CD1c-positive myeloid dendritic cell (primary cell): ENCODE measurements around the gene FSTL4.

Experiments
- DNase-seq: peaks from one replicate; pipeline ENCODE4 v3.0.0-alpha.2; 2016; ENCODE audit errors: extremely low spot score

The FSTL4 gene

DNA sequence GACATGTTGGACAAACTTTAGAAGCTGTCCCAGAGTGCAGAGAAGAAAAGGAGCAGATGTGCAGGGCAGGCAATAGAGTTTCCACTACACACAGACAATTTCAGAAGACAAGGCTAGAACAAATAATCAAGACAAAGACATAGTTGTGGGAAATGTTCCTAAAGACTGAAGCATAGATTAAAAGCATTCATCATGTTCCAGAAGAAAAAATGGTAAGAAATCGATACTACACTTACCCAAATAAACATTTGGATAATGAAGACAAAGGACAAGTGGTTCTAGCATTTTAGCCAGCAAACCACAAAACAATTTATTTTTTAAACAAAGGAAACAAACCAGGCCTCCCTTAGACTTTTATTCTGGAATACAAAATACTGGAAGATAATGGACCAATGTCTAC lies 97.9 kb downstream of the FSTL4 start:
- DNase-seq: no peak

DNA sequence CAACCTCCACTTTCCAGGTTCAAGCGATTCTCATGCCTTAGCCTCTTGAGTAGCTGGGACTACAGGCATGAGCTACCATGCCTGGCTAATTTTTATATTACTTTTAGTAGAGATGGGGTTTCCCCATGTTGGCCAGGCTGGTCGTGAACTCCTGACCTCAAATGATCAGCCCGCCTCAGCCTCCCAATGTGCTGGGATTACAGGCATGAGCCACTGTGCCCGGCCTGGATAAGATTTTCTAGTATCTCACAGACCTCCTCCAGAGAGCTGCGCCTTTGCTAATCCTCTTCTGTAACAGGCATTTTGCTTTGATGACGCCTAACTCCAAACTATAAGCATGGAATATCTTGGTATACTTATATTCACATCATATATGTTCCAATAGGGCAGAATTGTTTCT lies 99.4 kb downstream of the FSTL4 start:
- DNase-seq: no peak

DNA sequence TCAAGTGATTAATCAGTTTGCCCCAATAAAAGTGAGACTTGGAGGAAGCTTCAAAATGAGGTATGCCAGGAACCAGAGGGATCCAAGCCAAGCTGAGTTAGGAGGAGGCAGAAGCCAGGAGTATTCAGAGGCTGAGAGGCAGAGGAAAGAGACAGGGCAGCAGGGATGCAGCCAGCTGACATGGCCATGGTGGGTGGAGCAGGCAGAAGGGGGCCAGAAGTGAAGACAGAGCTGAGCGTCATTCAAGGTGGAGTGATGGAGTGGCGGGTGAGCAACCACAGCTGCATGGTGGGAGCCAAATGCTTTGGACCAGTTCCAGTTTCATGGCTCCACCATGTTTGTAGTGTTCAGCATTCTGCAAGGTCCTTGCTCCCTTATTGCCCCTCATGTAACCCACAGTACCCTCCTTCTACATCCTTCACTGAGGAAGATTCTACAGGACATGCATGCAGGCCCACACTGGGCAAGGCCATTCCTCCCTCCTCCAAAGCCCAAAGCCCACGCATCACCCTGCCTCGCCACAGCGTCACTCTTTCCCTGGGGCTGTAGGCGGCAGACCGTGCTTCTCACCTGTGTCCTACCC lies 100.6 kb downstream of the FSTL4 start:
- DNase-seq: no peak

DNA sequence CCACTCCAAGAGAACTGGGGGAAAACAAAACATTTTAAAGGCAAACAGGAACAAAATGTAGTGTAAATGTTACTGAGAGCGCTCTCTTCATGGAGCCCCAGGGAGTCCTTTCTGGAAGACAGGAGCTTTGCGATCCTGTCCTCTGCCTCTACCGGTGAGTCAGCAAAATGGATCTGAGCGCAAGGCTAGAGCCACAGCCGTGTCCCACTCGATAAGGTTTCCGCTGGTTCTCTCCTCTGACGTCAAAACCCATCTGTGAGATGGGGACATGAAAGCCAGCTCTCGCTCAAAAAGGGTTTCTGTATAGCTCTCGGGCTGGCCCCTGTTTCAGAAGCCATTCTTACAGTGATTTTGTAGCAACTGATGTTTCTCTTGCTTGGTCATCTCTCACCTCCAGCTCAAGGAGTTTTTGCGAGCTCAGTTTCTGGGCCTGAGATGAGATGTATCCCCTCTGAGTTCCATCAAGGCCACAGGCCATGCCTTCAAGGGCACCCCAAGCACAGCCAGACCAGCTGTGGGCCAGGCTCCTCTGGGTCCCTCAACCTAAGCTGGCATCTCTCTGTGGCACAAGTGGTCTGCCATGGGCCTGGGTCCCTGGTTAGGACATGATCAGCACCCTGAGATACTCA lies 101.6 kb downstream of the FSTL4 start:
- no peak for DNase-seq

DNA sequence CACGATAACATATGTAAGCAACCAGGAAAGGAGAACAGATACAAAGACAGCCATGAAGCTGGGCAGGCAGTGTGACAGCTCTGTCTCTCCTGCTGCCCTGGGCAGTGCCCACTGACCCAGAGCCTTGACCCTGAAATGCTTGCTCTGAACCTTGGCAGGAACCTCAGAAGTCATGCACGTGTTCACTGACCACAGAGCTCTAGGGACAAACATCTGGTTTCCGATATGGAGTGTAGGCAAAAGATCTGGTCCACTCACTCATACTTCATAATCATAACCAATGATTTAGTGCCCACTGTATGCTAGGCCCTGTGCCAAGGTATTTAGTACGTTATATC lies 102.6 kb downstream of the FSTL4 start:
- DNase-seq: no peak

DNA sequence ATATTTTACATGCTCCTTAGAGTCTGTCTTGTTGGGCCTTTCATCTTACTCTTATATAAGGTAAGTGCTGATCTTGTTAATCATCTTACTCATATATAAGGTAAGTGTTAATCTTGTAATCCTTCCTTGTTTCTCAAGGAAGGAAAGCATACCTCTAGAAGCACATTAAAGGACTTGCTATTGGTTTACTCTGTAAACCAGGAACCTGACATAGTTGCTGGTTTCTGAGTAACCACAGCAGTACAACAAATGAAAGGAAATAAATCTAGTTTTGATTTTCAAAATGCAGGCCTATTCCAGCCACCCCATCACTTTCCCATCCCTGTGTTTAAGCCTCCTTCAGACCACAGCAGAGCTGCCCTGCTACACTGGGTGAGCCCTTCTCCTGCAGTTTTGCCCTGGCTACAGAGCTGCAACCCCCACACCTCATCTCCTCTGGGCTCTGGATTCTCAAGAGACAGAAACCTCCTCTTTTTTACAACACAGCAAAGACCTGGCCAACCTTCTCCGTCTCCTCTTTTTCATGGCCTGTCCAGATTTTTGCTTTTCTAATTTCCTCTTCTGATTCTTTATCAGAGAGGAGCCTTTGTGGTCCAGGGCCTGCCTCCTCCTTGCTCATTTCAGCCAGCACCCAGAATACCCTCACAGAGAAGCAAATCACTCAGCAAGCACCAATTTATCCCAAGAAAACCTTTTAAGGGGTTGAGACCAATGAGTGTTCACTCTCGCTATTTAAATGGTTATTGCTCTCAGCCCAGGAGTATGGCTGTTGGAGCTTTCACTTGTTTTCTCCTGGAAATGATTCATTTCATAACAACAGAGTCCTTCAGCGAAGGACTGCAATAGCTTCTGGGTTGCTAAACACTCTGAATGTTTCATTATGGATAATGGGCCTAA lies 103.2 kb downstream of the FSTL4 start:
- DNase-seq: no peak

DNA sequence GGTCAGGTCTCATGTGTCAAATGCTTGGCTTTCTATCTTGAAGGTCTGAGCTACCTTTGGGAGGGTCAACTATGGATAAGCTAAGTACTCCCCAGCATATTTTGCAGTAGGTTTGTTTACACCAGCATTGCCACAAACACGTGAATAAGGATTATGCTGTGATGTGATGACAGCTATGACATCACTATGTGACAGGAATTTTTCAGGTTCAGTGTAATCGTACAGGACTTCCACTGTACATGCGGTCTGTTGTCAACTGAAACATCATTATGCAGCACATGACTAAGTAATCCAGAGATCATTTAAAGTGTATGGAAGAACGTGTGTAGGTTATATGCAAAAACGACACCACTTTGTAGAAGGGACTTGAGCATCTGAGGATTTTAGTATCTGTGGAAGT lies 104.0 kb downstream of the FSTL4 start:
- no peak for DNase-seq

DNA sequence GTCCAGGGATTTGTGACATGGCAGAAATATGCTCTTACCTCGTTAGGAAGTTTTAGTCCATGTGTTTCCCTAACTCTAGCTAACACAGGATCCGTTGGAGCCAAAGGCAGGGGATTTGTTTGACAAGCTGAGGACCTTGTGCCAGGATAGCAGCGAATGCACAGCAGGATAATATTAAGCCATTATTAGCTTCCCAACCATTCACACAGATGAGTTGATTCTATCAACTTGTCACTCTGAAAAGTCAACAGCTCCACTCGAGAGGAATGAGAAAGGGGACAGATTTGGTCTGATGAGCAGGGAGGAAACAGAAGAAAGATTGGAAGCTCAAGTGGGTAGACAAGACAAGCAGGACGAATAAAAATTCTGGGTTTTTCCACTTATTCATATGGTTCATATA lies 106.2 kb downstream of the FSTL4 start:
- DNase-seq: no peak

DNA sequence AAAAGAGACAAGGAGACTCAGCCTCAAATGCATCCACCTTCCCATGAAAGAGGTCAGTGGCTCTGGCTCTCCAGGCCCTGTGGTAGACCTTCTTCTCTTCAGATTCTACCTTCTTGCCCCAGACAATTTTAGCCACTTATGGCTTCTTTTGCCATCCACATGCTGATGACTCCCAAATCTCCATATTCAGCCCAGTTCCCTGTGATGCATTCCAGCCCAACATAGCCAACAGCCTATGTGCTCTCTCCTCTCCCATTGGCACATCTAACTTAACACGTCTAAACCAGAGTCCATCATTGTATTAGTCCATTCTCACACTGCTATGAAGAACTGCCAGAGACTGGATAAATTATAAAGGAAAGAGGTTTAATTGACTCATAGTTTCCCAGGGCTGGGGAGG lies 108.8 kb downstream of the FSTL4 start:
- no peak for DNase-seq

DNA sequence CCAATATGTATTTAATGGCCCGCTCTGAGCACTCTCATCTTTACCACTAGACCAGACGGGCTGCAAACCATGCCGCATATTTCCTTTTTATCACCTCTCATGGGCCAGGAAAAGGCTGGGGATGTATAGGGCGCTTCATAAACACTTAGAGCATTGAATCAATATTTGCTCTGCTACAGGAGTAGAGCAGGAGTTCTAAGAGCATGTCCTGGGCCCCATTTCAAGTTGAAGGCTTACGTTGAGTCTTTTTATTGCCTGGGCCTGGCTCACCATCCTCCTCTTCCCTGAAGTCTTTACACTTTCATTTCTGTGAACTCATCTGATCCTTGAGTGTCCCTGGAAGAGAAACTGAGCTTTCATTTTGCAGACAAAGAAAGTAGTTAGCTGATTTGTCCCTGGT lies 112.4 kb downstream of the FSTL4 start:
- no peak for DNase-seq

DNA sequence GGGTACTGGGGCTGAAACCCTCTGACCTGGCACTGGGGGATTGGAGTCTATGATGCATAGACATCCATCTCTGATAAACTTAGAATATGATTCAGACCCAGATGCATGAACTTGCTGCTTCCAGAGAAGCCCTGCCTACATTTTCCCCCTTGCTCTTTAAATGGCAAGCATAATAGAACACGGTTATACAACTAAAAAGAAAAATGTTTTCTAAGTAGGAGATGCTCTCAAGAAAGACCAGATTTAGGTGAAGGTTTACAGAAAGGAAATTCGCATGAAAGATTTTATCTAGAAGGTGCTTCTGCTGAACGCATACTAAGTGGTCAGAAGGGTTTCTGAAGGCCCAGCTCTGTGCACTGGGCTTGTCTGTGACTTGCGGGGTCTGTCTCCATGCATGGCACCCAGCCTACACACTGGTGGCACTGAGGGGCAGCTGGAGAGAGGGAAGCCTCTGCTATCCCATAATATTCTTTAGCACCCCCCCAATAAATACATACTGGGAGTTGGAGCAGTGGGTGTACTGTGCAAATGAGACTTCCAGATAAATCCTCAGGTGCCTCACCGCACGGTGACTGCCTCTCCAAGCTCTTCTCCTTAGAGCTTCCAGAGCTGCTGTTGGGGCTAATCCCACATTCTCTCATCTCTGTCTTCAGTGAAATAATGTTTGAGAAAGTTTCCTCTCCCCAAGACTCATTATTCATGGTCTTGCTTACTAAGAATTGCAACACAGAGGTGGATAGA lies 114.6 kb downstream of the FSTL4 start:
- DNase-seq: no peak

DNA sequence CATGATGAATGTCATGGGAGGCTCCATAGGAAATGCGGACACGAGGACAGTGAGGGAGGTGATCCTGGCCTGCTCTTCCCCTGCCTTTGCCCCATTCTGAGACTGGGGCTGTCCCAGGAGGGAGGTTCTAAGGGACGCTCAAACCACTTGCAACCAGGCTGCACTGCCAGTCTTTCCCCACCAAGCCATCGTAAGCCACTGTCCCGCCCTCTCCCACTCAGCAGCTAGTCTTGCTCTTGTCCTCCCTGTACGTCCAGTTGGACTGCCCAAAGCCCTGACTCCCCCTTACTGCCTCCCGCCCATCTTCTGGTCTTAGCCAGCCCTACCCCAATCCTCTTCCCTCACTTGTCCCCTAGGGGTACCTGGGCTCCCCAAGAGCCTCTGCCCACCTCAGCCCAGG lies 115.7 kb downstream of the FSTL4 start:
- no peak for DNase-seq

DNA sequence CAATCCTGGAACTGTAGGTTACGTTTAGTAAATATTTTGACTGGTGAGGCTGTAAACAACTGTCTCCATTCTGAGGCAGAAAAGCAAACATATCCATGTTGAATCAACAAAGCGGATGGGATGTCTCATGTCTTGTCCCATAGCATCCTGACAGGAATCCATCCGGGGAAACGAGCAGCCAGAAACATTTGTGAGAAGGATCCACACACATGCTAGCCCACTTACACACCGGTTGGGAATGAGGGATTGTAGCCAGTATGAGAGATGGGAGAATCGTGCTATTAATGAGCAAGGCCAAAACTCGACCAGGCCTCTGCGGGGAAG lies 117.5 kb downstream of the FSTL4 start:
- no peak for DNase-seq

DNA sequence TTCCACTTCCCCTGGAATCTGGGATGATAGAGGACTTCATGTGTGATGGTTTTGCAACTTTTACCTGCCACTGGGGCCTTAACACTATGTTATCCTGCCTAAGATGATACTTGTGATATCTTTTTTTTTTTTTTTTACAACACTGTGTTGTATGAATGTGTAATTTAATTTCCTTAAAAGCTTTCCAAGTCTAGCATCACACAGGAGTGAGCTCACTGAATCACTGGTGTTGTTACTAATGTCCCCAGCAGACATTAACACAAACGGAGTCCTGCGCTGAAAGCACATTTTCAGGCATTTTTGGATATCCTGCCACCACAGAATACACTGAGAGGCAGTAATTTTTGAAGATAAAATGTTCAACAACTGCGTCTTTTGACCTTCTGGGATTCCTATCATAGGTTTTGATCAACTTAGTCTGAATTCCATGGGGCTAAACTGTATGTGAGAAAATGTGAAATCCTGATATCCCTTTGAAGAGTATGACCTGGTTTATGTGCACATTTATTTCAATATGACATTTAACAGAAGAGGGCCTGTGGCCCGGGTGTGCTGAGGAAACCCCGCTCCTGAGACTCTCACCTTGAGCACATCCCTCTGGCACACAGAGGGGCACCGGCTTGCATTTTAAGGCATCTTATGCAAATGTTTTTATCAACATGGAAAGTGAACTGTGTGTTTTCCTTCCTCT lies 118.0 kb downstream of the FSTL4 start:
- DNase-seq: no peak

DNA sequence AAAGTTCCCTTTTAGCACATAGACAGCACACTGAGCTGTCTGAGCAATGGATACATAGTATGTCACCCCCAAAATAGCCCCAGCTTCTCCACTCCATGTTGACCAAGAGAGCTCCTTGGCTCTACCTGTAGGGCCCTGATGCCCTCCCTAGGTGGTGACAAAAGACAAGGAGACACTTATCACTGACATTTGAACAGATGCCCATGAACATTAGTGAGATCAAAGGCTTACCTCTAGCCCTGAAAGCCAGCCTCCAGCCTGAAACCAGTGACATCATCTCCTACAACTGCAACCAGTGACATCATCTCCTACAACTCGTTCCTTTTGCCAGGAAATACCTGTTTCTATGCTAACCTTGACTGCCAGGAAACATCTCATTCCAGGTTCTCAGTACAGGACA lies 122.7 kb downstream of the FSTL4 start:
- DNase-seq: no peak

DNA sequence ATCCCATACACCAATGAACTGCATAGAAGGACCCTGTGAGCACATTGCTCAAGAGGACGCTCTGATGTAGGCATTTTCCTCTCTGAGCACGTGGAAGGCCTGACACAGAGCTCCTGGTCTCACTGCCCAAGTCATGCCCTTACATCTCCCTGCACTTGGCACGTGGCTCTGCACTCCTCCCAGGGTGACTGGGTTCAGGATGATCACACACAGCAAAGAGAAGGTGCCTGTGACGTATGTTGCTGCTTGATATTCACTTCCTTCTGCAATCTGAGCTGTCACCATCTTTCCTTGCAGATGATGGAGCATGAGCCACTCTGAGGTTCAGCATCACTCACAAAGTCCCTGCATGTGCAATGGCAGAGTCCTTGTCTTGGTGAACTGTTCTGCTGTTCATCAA lies 125.2 kb downstream of the FSTL4 start:
- DNase-seq: peak; percentile 3

DNA sequence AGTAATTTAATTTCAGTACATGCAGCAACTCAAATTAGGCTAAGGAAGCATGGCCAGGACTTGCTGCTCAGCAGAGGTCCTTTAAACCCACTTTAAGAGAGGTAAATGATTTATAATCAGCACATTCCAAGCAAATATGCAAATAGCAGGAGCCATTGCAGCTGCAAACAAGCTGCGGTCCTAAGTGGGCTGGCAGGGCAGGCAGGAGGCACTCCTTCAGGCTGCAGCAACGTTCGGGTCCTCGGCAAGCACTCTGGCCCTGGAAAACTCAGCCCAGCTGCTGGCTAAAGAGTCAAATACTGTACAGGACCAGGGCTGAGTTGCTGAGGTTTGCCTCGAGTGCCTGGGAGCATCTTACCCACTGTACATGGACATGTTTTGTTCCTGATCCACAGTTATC lies 126.9 kb downstream of the FSTL4 start:
- no peak for DNase-seq

DNA sequence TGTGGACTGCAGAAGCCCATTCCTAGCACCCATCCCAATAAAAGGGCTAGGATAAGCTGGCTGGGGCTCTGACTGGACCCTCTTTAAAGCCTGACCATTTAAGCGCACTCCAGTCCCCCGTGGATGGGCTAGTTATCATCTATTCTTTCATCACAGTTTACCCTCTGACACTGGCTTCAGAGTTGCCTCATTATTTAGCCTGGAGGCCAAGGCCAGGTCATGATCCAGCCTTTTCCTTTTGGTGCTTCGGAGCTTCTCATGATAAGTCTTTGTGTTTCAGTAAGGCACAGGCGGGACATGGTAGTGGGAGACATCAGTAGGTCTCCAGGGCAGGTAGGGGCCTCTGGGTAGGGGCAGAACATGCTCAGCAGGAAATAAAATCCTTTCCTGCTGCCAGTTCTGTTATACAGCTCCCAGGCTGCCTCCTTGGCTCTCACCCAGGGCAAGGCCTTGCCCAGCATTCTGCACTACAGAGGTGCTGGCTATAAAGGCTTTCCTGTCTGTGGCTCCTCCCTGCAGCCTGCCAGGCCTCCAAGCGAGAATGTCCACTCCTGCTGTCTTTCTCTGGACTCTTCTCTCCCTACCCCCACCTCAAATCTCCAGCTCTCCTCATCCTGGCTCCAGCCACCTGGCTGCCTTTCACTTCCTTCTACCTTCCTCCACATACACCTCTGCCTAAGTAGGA lies 128.8 kb downstream of the FSTL4 start:
- no peak for DNase-seq

DNA sequence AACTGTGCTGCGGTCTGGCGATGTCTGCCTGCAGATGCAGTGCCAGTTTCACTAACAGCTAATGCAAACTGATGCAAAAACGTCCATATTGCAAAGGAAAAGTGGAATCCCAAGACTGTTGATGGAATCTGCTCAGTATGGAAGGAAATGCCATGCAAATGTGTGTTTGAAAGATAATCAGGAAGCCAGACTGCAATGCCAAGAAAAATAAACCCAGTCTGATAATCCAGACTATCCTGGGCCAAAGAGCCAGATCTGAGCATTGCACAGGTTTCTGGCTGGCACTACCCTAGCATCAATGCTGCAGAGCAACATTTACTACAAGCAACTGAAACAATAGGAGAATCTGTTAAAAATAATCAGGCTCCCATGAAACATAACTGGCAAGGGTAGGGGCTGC lies 130.3 kb downstream of the FSTL4 start:
- no peak for DNase-seq

DNA sequence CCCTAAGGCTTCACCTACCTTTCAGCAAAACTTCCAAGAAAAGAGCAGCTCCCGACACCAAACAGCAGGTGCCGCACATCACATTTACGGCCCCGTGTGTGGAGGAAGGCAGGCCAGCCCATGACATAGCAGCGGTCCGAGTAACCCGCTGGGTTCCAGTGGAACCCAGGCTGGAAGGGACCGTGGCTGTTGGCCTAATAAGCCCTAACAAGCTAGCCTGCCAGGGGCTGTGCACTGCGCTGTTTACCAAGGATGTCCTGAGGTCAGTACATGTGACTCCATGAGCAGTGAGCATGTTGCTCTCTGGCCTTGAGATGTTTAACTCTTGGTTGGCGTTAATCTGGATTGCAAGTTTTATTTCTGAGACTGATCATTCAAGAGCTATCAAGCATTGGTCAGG lies 131.5 kb downstream of the FSTL4 start:
- no peak for DNase-seq

DNA sequence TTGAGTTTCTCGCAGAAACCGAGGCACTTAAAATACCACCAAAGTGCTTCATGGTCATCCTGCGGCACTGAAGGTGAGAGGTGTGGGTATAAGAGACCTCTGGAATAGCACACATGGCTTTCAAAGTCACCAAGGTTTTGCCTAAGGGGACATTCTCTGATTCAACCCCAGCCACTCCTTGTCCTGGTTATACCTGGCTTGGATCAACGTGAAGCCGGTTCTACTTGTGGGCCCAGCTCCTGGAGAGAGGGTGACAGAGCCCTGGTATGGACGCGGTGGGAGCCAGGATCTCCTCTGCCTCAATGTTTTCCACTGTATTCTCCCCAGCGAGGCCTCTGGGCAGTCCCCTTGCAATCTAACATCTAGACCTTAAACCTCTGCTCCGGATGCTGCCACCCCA lies 132.0 kb downstream of the FSTL4 start:
- no peak for DNase-seq
